Measurements from ENCODE around the gene RBM22. TPM values are rescaled to one million over a fixed set of nuclear protein-coding genes. Genes with fewer than 3 reads are reported as not detected.
"Not testable (repeated sequence)": the region's sequence is repeated elsewhere in the genome, so short reads cannot be mapped to it uniquely, and the experiment has no call there.

RBM22 gene
- total RNA-seq = 10 to 100 TPM; 22.6 to 46.7 (median 37.6) TPM

DNA sequence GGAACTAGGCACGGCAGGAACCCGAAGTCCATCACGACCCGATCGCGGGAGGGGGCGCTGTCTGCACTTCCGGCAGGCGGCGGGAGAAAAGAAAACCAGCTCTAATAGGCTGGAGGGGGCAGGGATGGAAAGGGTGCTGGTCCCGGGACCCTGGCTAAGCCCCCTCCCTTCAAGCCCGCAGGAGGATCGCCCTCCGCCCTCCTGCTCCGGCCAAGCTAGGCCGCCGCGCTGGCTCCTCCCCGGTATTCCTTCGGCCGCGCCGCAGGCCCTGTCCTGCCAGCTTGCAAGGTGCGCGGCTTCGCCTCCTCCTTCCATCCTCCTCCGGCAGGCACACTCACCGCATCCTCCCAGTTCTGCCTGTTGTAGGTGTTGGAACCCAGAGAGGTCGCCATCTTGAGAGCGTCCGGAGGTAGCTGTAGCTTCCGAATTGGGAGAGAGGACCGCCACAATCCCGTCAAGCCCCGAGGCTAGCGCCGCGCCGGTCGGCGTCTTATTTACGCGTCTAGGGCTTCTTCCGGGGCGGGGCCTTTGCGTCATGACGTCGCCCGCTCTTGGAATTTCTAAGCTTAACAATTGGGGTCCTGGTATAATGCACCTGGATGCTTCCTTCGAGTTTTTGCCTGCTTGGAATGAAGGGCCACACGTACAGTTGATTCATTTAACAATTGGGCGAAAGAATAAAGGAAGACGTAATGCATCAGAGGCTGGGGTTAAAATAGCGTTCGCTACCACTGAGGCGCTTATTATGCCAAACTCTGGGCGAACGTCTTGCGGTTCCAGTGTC is at the start of gene RBM22:
Gene RBM22 (minus strand): TSS at position 469 of the 784 bp plus-strand sequence. CDS start 77 bp downstream, at position 392.
- 0 to 1% methylated on average over 37 to 59 of the region's 59 CpGs for WGBS, 2 donors
- DNase-seq (peak; percentile 94 to 97), ATAC-seq (ENCODE audit: low FRiP score in 2 of 2) (peak; percentile 96 to 99)
- H3K27me3 ChIP-seq = no peaks in the 10 kb centered on the region
- H3K4me1 ChIP-seq = peaks cover 12 to 20% (median 15%) of the 10 kb centered on the region in 4 donors
- H3K36me3 ChIP-seq = peaks cover 25 to 35% (median 31%) of the 10 kb centered on the region in 4 donors
- peak within 1 kb of the TSS; percentile 70 to 97 (median 89) for H3K4me3 ChIP-seq
- TF ChIP-seq EP300 (IDR thresholded peaks at IDR 0.05) (no peak), POLR2AphosphoS5 (IDR thresholded peaks at IDR 0.05) (peak; percentile 78 to 95), POLR2A (IDR thresholded peaks at IDR 0.05) (peak in 3 of 4 donors; percentile 67 to 89 (median 68))
- TF ChIP-seq, protein P1, sequence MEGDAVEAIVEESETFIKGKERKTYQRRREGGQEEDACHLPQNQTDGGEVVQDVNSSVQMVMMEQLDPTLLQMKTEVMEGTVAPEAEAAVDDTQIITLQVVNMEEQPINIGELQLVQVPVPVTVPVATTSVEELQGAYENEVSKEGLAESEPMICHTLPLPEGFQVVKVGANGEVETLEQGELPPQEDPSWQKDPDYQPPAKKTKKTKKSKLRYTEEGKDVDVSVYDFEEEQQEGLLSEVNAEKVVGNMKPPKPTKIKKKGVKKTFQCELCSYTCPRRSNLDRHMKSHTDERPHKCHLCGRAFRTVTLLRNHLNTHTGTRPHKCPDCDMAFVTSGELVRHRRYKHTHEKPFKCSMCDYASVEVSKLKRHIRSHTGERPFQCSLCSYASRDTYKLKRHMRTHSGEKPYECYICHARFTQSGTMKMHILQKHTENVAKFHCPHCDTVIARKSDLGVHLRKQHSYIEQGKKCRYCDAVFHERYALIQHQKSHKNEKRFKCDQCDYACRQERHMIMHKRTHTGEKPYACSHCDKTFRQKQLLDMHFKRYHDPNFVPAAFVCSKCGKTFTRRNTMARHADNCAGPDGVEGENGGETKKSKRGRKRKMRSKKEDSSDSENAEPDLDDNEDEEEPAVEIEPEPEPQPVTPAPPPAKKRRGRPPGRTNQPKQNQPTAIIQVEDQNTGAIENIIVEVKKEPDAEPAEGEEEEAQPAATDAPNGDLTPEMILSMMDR (IDR thresholded peaks at IDR 0.05) = peak; percentile 51 to 73 (median 64)
- H3K9me3 ChIP-seq = no peaks in the 10 kb centered on the region
- H3K27ac ChIP-seq = peak within 1 kb of the TSS; percentile 92 to 100 (median 97)

DNA sequence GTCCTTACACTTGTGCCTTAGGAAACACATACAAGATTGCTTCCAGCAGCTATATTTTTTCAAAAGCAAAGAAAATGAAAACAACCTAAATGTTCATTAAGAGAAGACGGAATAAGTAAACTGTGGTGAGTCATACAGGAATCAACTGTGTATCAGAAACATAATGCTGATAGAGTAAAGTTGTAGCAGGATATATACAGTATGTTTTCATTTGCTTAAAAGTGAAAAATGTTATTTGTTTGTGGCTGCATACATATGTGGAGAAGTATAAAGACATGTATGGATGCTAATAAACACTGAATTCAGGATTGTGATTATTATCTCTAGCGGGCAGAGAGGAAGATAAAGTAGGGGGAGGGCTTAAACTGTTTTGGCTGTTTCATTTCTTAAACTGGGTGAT is 49.6 kb upstream of the RBM22 start:
- peaks cover 24 to 37% (median 29%) of the 10 kb centered on the region in 4 donors for H3K4me1 ChIP-seq
- DNase-seq (no peak), ATAC-seq (ENCODE audit: low FRiP score in 2 of 2) (no peak)
- TF ChIP-seq POLR2A (IDR thresholded peaks at IDR 0.05) (no peak), POLR2AphosphoS5 (IDR thresholded peaks at IDR 0.05) (no peak), EP300 (IDR thresholded peaks at IDR 0.05) (no peak)
- TF ChIP-seq, protein P1 (IDR thresholded peaks at IDR 0.05) = no peak
- WGBS, 2 donors = 46 to 52% methylated on average over 2 of the region's 2 CpGs
- no peaks in the 10 kb centered on the region for H3K27me3 ChIP-seq
- peaks cover 7 to 52% (median 25%) of the 10 kb centered on the region in 4 donors for H3K36me3 ChIP-seq
- no peaks in the 10 kb centered on the region for H3K9me3 ChIP-seq
- H3K27ac ChIP-seq = peak overlapping the region in 2 of 4 donors; percentile 22 to 37
- H3K4me3 ChIP-seq = no peak overlapping the region

DNA sequence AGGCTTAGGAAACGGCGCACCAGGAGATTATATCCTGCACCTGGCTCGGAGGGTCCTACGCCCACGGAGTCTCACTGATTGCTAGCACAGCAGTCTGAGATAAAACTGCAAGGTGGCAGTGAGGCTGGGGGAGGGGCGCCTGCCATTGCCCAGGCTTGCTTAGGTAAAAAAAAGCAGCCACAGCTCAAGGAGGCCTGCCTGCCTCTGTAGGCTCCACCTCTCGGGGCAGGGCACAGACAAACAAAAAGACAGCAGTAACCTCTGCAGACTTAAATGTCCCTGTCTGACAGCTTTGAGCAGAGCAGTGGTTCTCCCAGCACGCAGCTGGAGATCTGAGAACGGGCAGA is 42.3 kb upstream of the RBM22 start:
- H3K4me3 ChIP-seq; H3K27me3 ChIP-seq; H3K9me3 ChIP-seq; ATAC-seq (ENCODE audit: low FRiP score in 2 of 2); DNase-seq; H3K27ac ChIP-seq; H3K4me1 ChIP-seq: not testable (repeated sequence)
- H3K36me3 ChIP-seq = peaks cover 2 to 28% (median 8%) of the 10 kb centered on the region in 4 donors
- 84 to 92% methylated on average over 5 to 9 of the region's 9 CpGs for WGBS, 2 donors

DNA sequence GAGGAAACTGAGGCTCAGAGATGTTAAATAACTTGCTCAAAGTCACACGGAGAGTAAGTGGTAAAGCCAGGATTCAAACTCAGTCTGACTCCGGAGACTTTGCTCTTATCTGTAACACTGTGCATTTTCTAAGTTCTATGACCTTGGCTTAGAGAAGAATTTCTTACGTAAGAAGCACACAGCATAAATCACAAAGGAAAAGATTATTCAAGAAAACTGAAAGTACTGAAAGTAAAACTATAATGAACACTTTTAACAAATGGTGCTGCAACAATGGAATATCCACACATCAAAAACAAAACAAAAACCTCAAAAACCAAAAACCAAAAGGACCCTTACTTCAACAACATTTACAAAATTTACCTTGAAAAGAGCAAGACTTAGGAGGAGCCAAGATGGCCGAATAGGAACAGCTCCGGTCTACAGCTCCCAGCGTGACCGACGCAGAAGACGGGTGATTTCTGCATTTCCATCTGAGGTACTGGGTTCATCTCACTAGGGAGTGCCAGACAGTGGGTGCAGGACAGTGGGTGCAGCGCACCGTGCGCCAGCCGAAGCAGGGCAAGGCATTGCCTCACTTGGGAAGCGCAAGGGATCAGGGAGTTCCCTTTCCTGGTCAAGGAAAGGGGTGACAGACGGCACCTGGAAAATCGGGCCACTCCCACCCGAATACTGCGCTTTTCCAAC is 41.7 kb upstream of the RBM22 start:
- WGBS, 2 donors = 86 to 96% methylated on average over 18 of the region's 18 CpGs
- H3K27me3 ChIP-seq; H3K4me3 ChIP-seq; ATAC-seq (ENCODE audit: low FRiP score in 2 of 2); H3K27ac ChIP-seq; H3K9me3 ChIP-seq: not testable (repeated sequence)
- DNase-seq = peak in 1 of 2 donors; percentile 64
- Histone ChIP-seq H3K4me1 (peaks cover 0 to 12% (median 0%) of the 10 kb centered on the region in 4 donors), H3K36me3 (peaks cover 2 to 28% (median 8%) of the 10 kb centered on the region in 4 donors)

DNA sequence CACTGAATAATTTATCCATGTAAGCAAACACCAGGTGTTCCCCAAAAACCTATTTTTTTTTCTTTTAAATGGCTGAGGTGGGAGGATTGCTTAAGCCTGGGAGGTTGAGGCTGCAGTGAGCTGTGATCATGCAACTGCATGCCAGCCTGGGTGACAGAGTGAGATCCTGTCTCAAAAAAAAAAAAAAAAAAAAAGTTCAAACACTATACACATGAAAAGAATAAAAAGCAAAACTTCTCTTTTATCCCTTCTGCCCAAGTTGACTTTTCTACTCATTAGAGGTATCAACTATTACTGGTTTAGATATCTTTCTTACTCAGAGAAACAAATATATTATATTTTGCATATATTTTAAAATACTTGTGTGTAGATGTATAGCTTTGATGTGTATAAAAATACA is 40.1 kb upstream of the RBM22 start:
- Histone ChIP-seq H3K4me3 (no peak overlapping the region), H3K27ac (no peak overlapping the region), H3K27me3 (no peaks in the 10 kb centered on the region), H3K9me3 (no peaks in the 10 kb centered on the region), H3K4me1 (peaks cover 0 to 12% (median 0%) of the 10 kb centered on the region in 4 donors), H3K36me3 (peaks cover 2 to 36% (median 8%) of the 10 kb centered on the region in 4 donors)
- TF ChIP-seq, protein P1 (IDR thresholded peaks at IDR 0.05) = no peak
- no peak for TF ChIP-seq POLR2AphosphoS5 (IDR thresholded peaks at IDR 0.05)
- TF ChIP-seq EP300 (IDR thresholded peaks at IDR 0.05) = no peak
- TF ChIP-seq POLR2A (IDR thresholded peaks at IDR 0.05) = no peak
- DNase-seq (no peak), ATAC-seq (ENCODE audit: low FRiP score in 2 of 2) (no peak)
